SK-N-SH (cell line): Measurements from ENCODE around the gene NDUFS6. TPM values are rescaled to one million over a fixed set of nuclear protein-coding genes. Genes with fewer than 3 reads are reported as not detected.

ENCODE experiments used
- CTCF ChIA-PET: fragments of 300-600, 350-600 bp; formaldehyde crosslinking; extraction: SDS; loops from one replicate; lab custom pipeline; 2021; lab: Yijun Ruan, JAX
- POLR2A ChIA-PET: fragments of 350-600 bp; sonication (Branson Sonifier 250); formaldehyde crosslinking; extraction: SDS; loops from one replicate; lab custom pipeline; 2020; ENCODE audit warnings: antibody characterized with exemption, inconsistent platforms; lab: Yijun Ruan, JAX
- DNase-seq: peaks from one replicate; pipeline ENCODE4 v3.0.0; 2012
- H2AFZ ChIP-seq: fragments of 200-600 bp; sonication (generic); 2 replicates; pipeline ENCODE4 v1.8.1; 2016; ENCODE audit warnings: antibody characterized with exemption, mild to moderate bottlenecking, low read depth
- H3F3A ChIP-seq: fragments of 200-600 bp; sonication (generic); replicated peaks from 2 replicates; pipeline ENCODE3; 2016; ENCODE audit warnings: antibody characterized with exemption, mild to moderate bottlenecking; ENCODE audit not compliant: insufficient read depth
- H3K27ac ChIP-seq, 2 experiments: fragments of 200-500 bp in 1 of 2; fragments of 200-600 bp in 1 of 2; sonication (Bioruptor generic) in 1 of 2; sonication (generic), shearing (Covaris generic) in 1 of 2; 2 replicates each; pipeline versions ENCODE4 v1.5.1 to v1.6.1; 2014 to 2016; ENCODE audit warnings: low read depth in 2 of 2, inconsistent platforms in 1 of 2, low read length in 1 of 2, mild to moderate bottlenecking in 1 of 2, mixed read lengths in 1 of 2
- H3K27me3 ChIP-seq: fragments of 200-600 bp; sonication (generic), shearing (Covaris generic); 2 replicates; pipeline ENCODE4 v1.6.1; 2016; ENCODE audit warnings: mixed run types; ENCODE audit not compliant: insufficient read depth
- H3K36me3 ChIP-seq, 2 experiments: fragments of 200-500 bp in 1 of 2; fragments of 200-600 bp in 1 of 2; sonication (Bioruptor generic) in 1 of 2; sonication (generic) in 1 of 2; replicated peaks in 1 of 2; 2 replicates each; pipeline versions ENCODE3 to v1.5.1; 2014 to 2016; ENCODE audit warnings: low read length in 1 of 2, mild to moderate bottlenecking in 1 of 2; ENCODE audit not compliant: insufficient read depth in 2 of 2, control insufficient read depth in 1 of 2
- H3K4me1 ChIP-seq, 2 experiments: fragments of 200-500 bp in 1 of 2; fragments of 200-600 bp in 1 of 2; sonication (Bioruptor generic) in 1 of 2; sonication (generic), shearing (Covaris generic) in 1 of 2; 2 replicates each; pipeline versions ENCODE4 v1.5.1 to v1.6.1; 2014 to 2016; ENCODE audit warnings: low read depth in 1 of 2, low read length in 1 of 2, mixed run types in 1 of 2; ENCODE audit not compliant: insufficient read depth in 2 of 2, control insufficient read depth in 1 of 2
- H3K4me2 ChIP-seq: fragments of 200-600 bp; sonication (generic), shearing (Covaris generic); 2 replicates; pipeline ENCODE4 v1.6.1; 2017; ENCODE audit warnings: mixed run types
- H3K4me3 ChIP-seq, 2 experiments: fragments of 200-500 bp in 1 of 2; fragments of 200-600 bp in 1 of 2; sonication (Bioruptor generic) in 1 of 2; sonication (generic), shearing (Covaris generic) in 1 of 2; 2 replicates each; pipeline versions ENCODE4 v1.5.1 to v1.8.1; 2014 to 2016; ENCODE audit warnings: low read depth in 2 of 2, inconsistent platforms in 1 of 2, low read length in 1 of 2, mild to moderate bottlenecking in 1 of 2, mixed read lengths in 1 of 2, moderate library complexity in 1 of 2
- H3K79me2 ChIP-seq: fragments of 200-600 bp; sonication (generic); 2 replicates; pipeline ENCODE4 v1.8.1; 2017; ENCODE audit warnings: mild to moderate bottlenecking; ENCODE audit not compliant: insufficient read depth
- H3K9ac ChIP-seq: fragments of 200-600 bp; sonication (generic); 2 replicates; pipeline ENCODE4 v1.6.1; 2017; ENCODE audit warnings: mixed run types
- H3K9me2 ChIP-seq: fragments of 200-600 bp; sonication (generic); 2 replicates; pipeline ENCODE4 v1.6.1; 2017; ENCODE audit warnings: mixed run types
- H3K9me3 ChIP-seq: fragments of 200-600 bp; sonication (generic); 2 replicates; pipeline ENCODE4 v1.6.1; 2017; ENCODE audit warnings: mixed run types, mild to moderate bottlenecking, moderate library complexity
- H4K20me1 ChIP-seq: fragments of 200-600 bp; sonication (generic); 2 replicates; pipeline ENCODE4 v1.6.1; 2017; ENCODE audit warnings: mild to moderate bottlenecking, mixed run types; ENCODE audit not compliant: insufficient read depth
- CTCF ChIP-seq: fragments of 200-600 bp; sonication (generic); IDR thresholded peaks from 2 replicates; pipeline ENCODE4 v1.6.1; 2017; ENCODE audit warnings: antibody characterized with exemption, mild to moderate bottlenecking, moderate library complexity
- EZH2phosphoT487 ChIP-seq: fragments of 200-600 bp; sonication (generic); IDR thresholded peaks from 2 replicates; pipeline ENCODE4 v1.6.1; 2017; ENCODE audit warnings: low read depth, mixed run types, mild to moderate bottlenecking, antibody characterized with exemption, moderate library complexity, borderline replicate concordance
- FOXJ3 ChIP-seq: sonication (generic); formaldehyde crosslinking; IDR thresholded peaks from 2 replicates; pipeline ENCODE4 v1.5.1; 2020; ENCODE audit warnings: mild to moderate bottlenecking, missing genetic modification reagents
- FOXM1 ChIP-seq: IDR thresholded peaks from 2 replicates; pipeline ENCODE4 v1.4.0; 2012; ENCODE audit warnings: low read depth, mild to moderate bottlenecking
- GABPA ChIP-seq: IDR thresholded peaks from 2 replicates; pipeline ENCODE4 v1.4.0; 2012; ENCODE audit warnings: low read depth, mild to moderate bottlenecking
- GATA2 ChIP-seq: sonication (generic); formaldehyde crosslinking; IDR thresholded peaks from 2 replicates; pipeline ENCODE4 v1.5.0; 2020; ENCODE audit warnings: mild to moderate bottlenecking, missing genetic modification reagents
- IRF3 ChIP-seq: fragments of 150-350 bp; IDR thresholded peaks from 2 replicates; pipeline ENCODE4 v1.6.1; 2016; ENCODE audit warnings: mild to moderate bottlenecking, low read depth, low read length
- JUND ChIP-seq: IDR thresholded peaks from 2 replicates; pipeline ENCODE4 v1.4.0; 2012
- NFIC ChIP-seq: IDR thresholded peaks from 2 replicates; pipeline ENCODE4 v1.4.0; 2012; ENCODE audit warnings: borderline replicate concordance
- RAD21 ChIP-seq: IDR thresholded peaks from 2 replicates; pipeline ENCODE4 v1.6.1; 2012; ENCODE audit warnings: mild to moderate bottlenecking, low read length
- RFX5 ChIP-seq: IDR thresholded peaks from 2 replicates; pipeline ENCODE4 v1.6.1; 2012; ENCODE audit warnings: mild to moderate bottlenecking, improper control_type of control experiment, low read length
- RXRA ChIP-seq: IDR thresholded peaks from 2 replicates; pipeline ENCODE4 v1.4.0; 2012; ENCODE audit warnings: low read depth, mild to moderate bottlenecking, borderline replicate concordance
- TAF1 ChIP-seq: IDR thresholded peaks from 2 replicates; pipeline ENCODE4 v1.6.1; 2012; ENCODE audit warnings: low read depth, mild to moderate bottlenecking, low read length, moderate library complexity, borderline replicate concordance
- TCF12 ChIP-seq: IDR thresholded peaks from 2 replicates; pipeline ENCODE4 v1.4.0; 2012
- USF2 ChIP-seq: fragments of 150-350 bp; IDR thresholded peaks from 2 replicates; pipeline ENCODE4 v1.6.1; 2017; ENCODE audit warnings: antibody characterized with exemption, low read length, low read depth, borderline replicate concordance
- WGBS: methylation state at CpG from one replicate; pipeline ENCODE4 v1.1.6; 2017; ENCODE audit warnings: low lambda C conversion rate; 5-methylcytosine and 5-hydroxymethylcytosine counted together
- polyA plus RNA-seq, 3 experiments: library from polyadenylated mRNA; depleted of rRNA; stranded (reverse); fragments of >200 nt; gene quantifications; 2 replicates each; pipeline ENCODE4 v1.2.3, GENCODE V29; 2012

Gene NDUFS6
- polyA plus RNA-seq, 1 of the 3 experiments (the other 2 are of a cell fraction), result 316 TPM

GRCh38 chr5:1765880-1766235, 35.3 kb upstream of the NDUFS6 start:
- Histone ChIP-seq H3K79me2 (no peaks in the 10 kb centered on the region), H3K4me3 (no peak overlapping the region), H3K27ac (no peak overlapping the region), H3F3A (no peaks in the 10 kb centered on the region), H3K9me3 (no peaks in the 10 kb centered on the region), H3K4me2 (no peak overlapping the region), H3K27me3 (peaks cover 81% of the 10 kb centered on the region), H2AFZ (no peak overlapping the region), H3K4me1 (no peaks in the 10 kb centered on the region), H3K9ac (no peak overlapping the region)
- no peak for DNase-seq
- WGBS, result 11% methylated on average over 3 of the region's 3 CpGs
- TF ChIP-seq IRF3, result no peak
- TF ChIP-seq, all 33 proteins: peak for 0
- H3K9me2 ChIP-seq, result no peaks in the 10 kb centered on the region
- ChIA-PET CTCF (no interaction called here), POLR2A (no interaction called here)
- no peaks in the 10 kb centered on the region for H4K20me1 ChIP-seq
- no peaks in the 10 kb centered on the region for H3K36me3 ChIP-seq

- ChIA-PET CTCF (no interaction called here), POLR2A (no interaction called here)
- no peak for DNase-seq
- Histone ChIP-seq H3K4me1 (no peaks in the 10 kb centered on the region), H3K36me3 (no peaks in the 10 kb centered on the region), H3K27me3 (peaks cover 80% of the 10 kb centered on the region), H2AFZ (no peak overlapping the region), H3K4me2 (no peak overlapping the region), H3K9me3 (no peaks in the 10 kb centered on the region), H3F3A (no peaks in the 10 kb centered on the region), H3K4me3 (no peak overlapping the region), H3K9me2 (no peaks in the 10 kb centered on the region), H4K20me1 (no peaks in the 10 kb centered on the region), H3K27ac (no peak overlapping the region), H3K79me2 (no peaks in the 10 kb centered on the region), H3K9ac (no peak overlapping the region)
- TF ChIP-seq JUND (no peak), TAF1 (no peak), IRF3 (no peak), FOXM1 (no peak), GATA2 (CRISPR knock-in tag) (no peak), USF2 (no peak), RAD21 (no peak), CTCF (no peak), TCF12 (no peak), EZH2phosphoT487 (no peak), NFIC (no peak), RXRA (no peak), GABPA (no peak), FOXJ3 (no peak), RFX5 (no peak)
- 22% methylated on average over 8 of the region's 16 CpGs for WGBS
Observed at GRCh38 chr5:1767524-1768282, 33.5 kb upstream of the NDUFS6 start.
